H1 (cell line): Measurements from ENCODE around the gene PACS1. TPM values are rescaled to one million over a fixed set of nuclear protein-coding genes. Genes with fewer than 3 reads are reported as not detected.

ENCODE experiments used
- CTCF ChIA-PET: fragments of 300-600 bp; sonication (Branson Sonifier 250); formaldehyde crosslinking; loops from one replicate; lab custom pipeline; 2021; ENCODE audit not compliant: partially characterized antibody; lab: Charles Lee
- POLR2A ChIA-PET: fragments of 300-600 bp; sonication (Branson Sonifier 250); formaldehyde crosslinking; loops from one replicate; lab custom pipeline; 2021; ENCODE audit warnings: inconsistent platforms; ENCODE audit not compliant: partially characterized antibody; lab: Charles Lee
- DNase-seq, 2 experiments: peaks; one replicate each; pipeline versions ENCODE4 v3.0.0 to v3.0.0-alpha.2; 2010 to 2022; ENCODE audit warnings: low spot score in 2 of 2, low read depth in 1 of 2, mixed read lengths in 1 of 2
- FAIRE-seq: peaks from 2 replicates; lab custom pipeline; 2011; peaks lifted over from hg19 to GRCh38; lab: Jason Lieb, UNC
- H2AFZ ChIP-seq: 2 replicates; pipeline ENCODE4 v1.8.1; 2012; ENCODE audit warnings: low read length, inconsistent platforms
- H2AK5ac ChIP-seq: 2 replicates; pipeline ENCODE4 v1.6.1; 2013; ENCODE audit warnings: low read depth, low read length
- H2BK120ac ChIP-seq: replicated peaks from 2 replicates; pipeline ENCODE3; 2013; ENCODE audit warnings: low read depth, low read length, inconsistent platforms
- H2BK12ac ChIP-seq: 2 replicates; pipeline ENCODE4 v1.6.1; 2013; ENCODE audit warnings: low read depth, low read length
- H2BK15ac ChIP-seq: 2 replicates; pipeline ENCODE4 v1.6.1; 2013; ENCODE audit warnings: low read length
- H2BK20ac ChIP-seq: 2 replicates; pipeline ENCODE4 v1.6.1; 2013; ENCODE audit warnings: low read length
- H2BK5ac ChIP-seq: 2 replicates; pipeline ENCODE4 v1.6.1; 2013; ENCODE audit warnings: low read depth, low read length
- H3K14ac ChIP-seq: 2 replicates; pipeline ENCODE4 v1.6.1; 2013; ENCODE audit warnings: inconsistent platforms; ENCODE audit not compliant: insufficient read length
- H3K18ac ChIP-seq: 2 replicates; pipeline ENCODE4 v1.6.1; 2013; ENCODE audit warnings: low read length; ENCODE audit errors: extremely low read depth
- H3K23ac ChIP-seq: 2 replicates; pipeline ENCODE4 v1.6.1; 2013; ENCODE audit warnings: inconsistent platforms; ENCODE audit not compliant: insufficient read length
- H3K23me2 ChIP-seq: 2 replicates; pipeline ENCODE4 v1.6.1; 2013; ENCODE audit warnings: low read depth, low read length
- H3K27ac ChIP-seq: 2 replicates; pipeline ENCODE4 v1.6.1; 2011; ENCODE audit warnings: low read depth, low read length, inconsistent platforms
- H3K27me3 ChIP-seq, 4 experiments: replicated peaks in 1 of 4; 1 replicate in 1 of 4; 2 replicates in 3 of 4; pipeline versions ENCODE4 v1.6.1 to v1.8.1; 2011 to 2013; ENCODE audit warnings: low read length in 3 of 4, mild to moderate bottlenecking in 3 of 4, inconsistent platforms in 2 of 4, mixed read lengths in 2 of 4, moderate library complexity in 1 of 4; ENCODE audit not compliant: control insufficient read depth in 3 of 4, insufficient read depth in 3 of 4; ENCODE audit errors: extremely low read depth in 1 of 4
- H3K36me3 ChIP-seq, 4 experiments: 2 replicates each; pipeline versions ENCODE4 v1.6.1 to v1.8.1; 2011 to 2013; ENCODE audit warnings: mild to moderate bottlenecking in 4 of 4, low read length in 3 of 4, moderate library complexity in 2 of 4, control low read depth in 1 of 4, inconsistent platforms in 1 of 4; ENCODE audit not compliant: insufficient read depth in 4 of 4, control insufficient read depth in 2 of 4
- H3K4ac ChIP-seq: replicated peaks from 2 replicates; pipeline ENCODE3; 2013; ENCODE audit warnings: low read length, low read depth, mixed read lengths, inconsistent platforms; ENCODE audit not compliant: insufficient read length
- H3K4me1 ChIP-seq, 4 experiments: replicated peaks in 1 of 4; 1 replicate in 1 of 4; 2 replicates in 3 of 4; pipeline versions ENCODE4 v1.6.1 to v1.8.1; 2011 to 2013; ENCODE audit warnings: low read length in 3 of 4, inconsistent platforms in 2 of 4, mixed read lengths in 1 of 4; ENCODE audit not compliant: insufficient read depth in 4 of 4, control insufficient read depth in 3 of 4
- H3K4me2 ChIP-seq, 2 experiments: 2 replicates each; pipeline versions ENCODE4 v1.6.1 to v1.8.1; 2011 to 2013; ENCODE audit warnings: low read depth in 2 of 2, low read length in 2 of 2, control low read depth in 1 of 2, inconsistent platforms in 1 of 2, mild to moderate bottlenecking in 1 of 2; ENCODE audit not compliant: insufficient read depth in 1 of 2
- H3K4me3 ChIP-seq, 4 experiments: fragments of 200-600, 300-600 bp in 1 of 4; sonication (generic), shearing (Covaris generic), sonication (Bioruptor Twin) in 1 of 4; 2 replicates each; pipeline versions ENCODE4 v1.5.1 to v1.8.1; 2011 to 2016; ENCODE audit warnings: low read length in 4 of 4, low read depth in 3 of 4, control low read depth in 2 of 4, inconsistent platforms in 2 of 4, mild to moderate bottlenecking in 2 of 4, mixed read lengths in 1 of 4, moderate library complexity in 1 of 4; ENCODE audit not compliant: insufficient read depth in 2 of 4; ENCODE audit errors: extremely low read depth in 1 of 4
- H3K56ac ChIP-seq: replicated peaks from 2 replicates; pipeline ENCODE3; 2013; ENCODE audit warnings: low read depth, mild to moderate bottlenecking, mixed read lengths, low read length, inconsistent platforms; ENCODE audit not compliant: insufficient read length
- H3K79me1 ChIP-seq: 2 replicates; pipeline ENCODE4 v1.6.1; 2013; ENCODE audit warnings: low read depth, low read length, control low read depth
- H3K79me2 ChIP-seq, 2 experiments: 2 replicates each; pipeline versions ENCODE4 v1.6.1 to v1.8.1; 2012 to 2013; ENCODE audit warnings: low read length in 2 of 2, mild to moderate bottlenecking in 2 of 2, inconsistent platforms in 1 of 2; ENCODE audit not compliant: insufficient read depth in 2 of 2, control insufficient read depth in 1 of 2
- H3K9ac ChIP-seq, 4 experiments: replicated peaks in 1 of 4; 1 replicate in 1 of 4; 2 replicates in 3 of 4; pipeline versions ENCODE4 v1.6.1 to v1.8.1; 2011 to 2013; ENCODE audit warnings: low read depth in 3 of 4, low read length in 3 of 4, control low read depth in 2 of 4, mild to moderate bottlenecking in 2 of 4, moderate library complexity in 2 of 4, inconsistent platforms in 1 of 4; ENCODE audit errors: extremely low read depth in 1 of 4
- H3K9me3 ChIP-seq, 2 experiments: 2 replicates each; pipeline versions ENCODE4 v1.6.1 to v1.8.1; 2012 to 2013; ENCODE audit warnings: mild to moderate bottlenecking in 2 of 2, moderate library complexity in 2 of 2, control low read depth in 1 of 2, inconsistent platforms in 1 of 2, low read depth in 1 of 2, low read length in 1 of 2, mixed read lengths in 1 of 2; ENCODE audit not compliant: insufficient read depth in 2 of 2
- H4K20me1 ChIP-seq, 2 experiments: replicated peaks in 1 of 2; 2 replicates each; pipeline versions ENCODE3 to v1.8.1; 2011 to 2013; ENCODE audit warnings: inconsistent platforms in 2 of 2, low read length in 2 of 2, mild to moderate bottlenecking in 1 of 2; ENCODE audit not compliant: insufficient read depth in 2 of 2, control insufficient read depth in 1 of 2
- H4K5ac ChIP-seq: 2 replicates; pipeline ENCODE4 v1.6.1; 2013; ENCODE audit warnings: low read length, low read depth, mixed read lengths, inconsistent platforms; ENCODE audit not compliant: insufficient read length
- H4K8ac ChIP-seq: 2 replicates; pipeline ENCODE4 v1.8.0; 2013; ENCODE audit warnings: mild to moderate bottlenecking, moderate library complexity, low read length, inconsistent platforms; ENCODE audit not compliant: insufficient read depth; ENCODE audit errors: extremely low read depth
- H4K91ac ChIP-seq: replicated peaks from 2 replicates; pipeline ENCODE3; 2013; ENCODE audit warnings: low read length, mixed read lengths, inconsistent platforms; ENCODE audit not compliant: insufficient read length
- ASH2L ChIP-seq: fragments of 200-600, 300-600 bp; sonication (generic); IDR thresholded peaks from one replicate; pipeline ENCODE4 v1.7.1; 2017; ENCODE audit warnings: low read length
- E2F6 ChIP-seq: IDR thresholded peaks from 2 replicates; pipeline ENCODE4 v1.6.1; 2012; ENCODE audit warnings: inconsistent platforms
- EP300 ChIP-seq, 2 experiments: IDR thresholded peaks; 1 replicate in 1 of 2; 2 replicates in 1 of 2; pipeline ENCODE4 v1.6.1; 2011 to 2012; ENCODE audit warnings: low read depth in 2 of 2, low read length in 2 of 2, mild to moderate bottlenecking in 2 of 2, borderline replicate concordance in 1 of 2, inconsistent platforms in 1 of 2, moderate library complexity in 1 of 2
- GTF2F1 ChIP-seq: IDR thresholded peaks from 2 replicates; pipeline ENCODE4 v1.6.1; 2012; ENCODE audit warnings: low read depth, low read length, improper control_type of control experiment, borderline replicate concordance
- NRF1 ChIP-seq: IDR thresholded peaks from 2 replicates; pipeline ENCODE4 v1.6.1; 2011; ENCODE audit warnings: mild to moderate bottlenecking, low read depth, low read length, improper control_type of control experiment
- RAD21 ChIP-seq, 2 experiments: IDR thresholded peaks in 1 of 2; conservative IDR thresholded peaks in 1 of 2; 2 replicates each; pipeline ENCODE4 v1.6.1; 2011; ENCODE audit warnings: low read depth in 2 of 2, low read length in 2 of 2, improper control_type of control experiment in 1 of 2, inconsistent platforms in 1 of 2, mild to moderate bottlenecking in 1 of 2, moderate library complexity in 1 of 2
- SIN3A ChIP-seq, 2 experiments: IDR thresholded peaks in 1 of 2; conservative IDR thresholded peaks in 1 of 2; 2 replicates each; pipeline ENCODE4 v1.6.1; 2011 to 2012; ENCODE audit warnings: low read length in 2 of 2, improper control_type of control experiment in 1 of 2, low read depth in 1 of 2, mild to moderate bottlenecking in 1 of 2
- SP1 ChIP-seq: IDR thresholded peaks from 2 replicates; pipeline ENCODE4 v1.6.1; 2011; ENCODE audit warnings: low read depth, low read length
- SP2 ChIP-seq: IDR thresholded peaks from 2 replicates; pipeline ENCODE4 v1.6.1; 2012; ENCODE audit warnings: mild to moderate bottlenecking, low read length, inconsistent platforms
- SP4 ChIP-seq: IDR thresholded peaks from 2 replicates; pipeline ENCODE4 v1.6.1; 2012; ENCODE audit warnings: low read length, inconsistent platforms
- TEAD4 ChIP-seq: IDR thresholded peaks from 2 replicates; pipeline ENCODE4 v1.6.1; 2012; ENCODE audit warnings: low read depth, low read length, inconsistent platforms, mixed read lengths
- WGBS, 2 experiments: shearing (Covaris generic) in 1 of 2; methylation state at CpG; one replicate each; pipeline versions ENCODE4 v1.1.6 to v1.1.7; 2013 to 2015; ENCODE audit warnings: low lambda C conversion rate in 2 of 2, mixed read lengths in 2 of 2, inconsistent platforms in 1 of 2, low coverage in 1 of 2, missing lambda C conversion rate in 1 of 2; ENCODE audit not compliant: insufficient replicate concordance in 2 of 2, insufficient coverage in 1 of 2, insufficient read length in 1 of 2; ENCODE audit errors: extremely low coverage in 1 of 2, missing lambda C conversion rate in 1 of 2; 5-methylcytosine and 5-hydroxymethylcytosine counted together
- polyA plus RNA-seq, 7 experiments: library from polyadenylated mRNA; depleted of rRNA in 3 of 7; stranded (reverse) in 5 of 7; unstranded in 2 of 7; fragments of >200 nt in 5 of 7; fragments of 200-250 nt in 2 of 7; gene quantifications; 1 replicate in 5 of 7; 2 replicates in 1 of 7; 4 replicates in 1 of 7; pipeline versions ENCODE4 v1.2.1 to v1.2.3, GENCODE V29; 2011 to 2013; ENCODE audit warnings: missing spikeins in 2 of 7, mixed read lengths in 2 of 7
- total RNA-seq: library from RNA; stranded (reverse); fragmentation: NEBNext Ultra II Directional; extraction: Animal tissue kit (Norgen Biotek cat#: 25700); gene quantifications from 2 replicates; pipeline ENCODE4 v1.2.1, GENCODE V29; 2021

Gene PACS1
- total and polyA plus RNA-seq, 2 of the 8 experiments (the other 6 are each of a cell fraction or from before 2014, with no cell fraction given) = 11.5 to 36.0 TPM

- peak; percentile 68 to 94 for DNase-seq
- Histone ChIP-seq H3K23me2 (no peaks in the 10 kb centered on the region; the same call in 1 of the 2 replicates), H3K4me1 (peaks cover 5 to 13% (median 8%) of the 10 kb centered on the region in 4 experiments; a peak in 6 of 7 replicates), H3K79me1 (no peaks in the 10 kb centered on the region; the same call in 1 of the 2 replicates), H4K91ac (no peak overlapping the region), H3K14ac (no peak overlapping the region), H2BK20ac (no peak overlapping the region), H3K23ac (no peak overlapping the region), H3K9me3 (no peaks in the 10 kb centered on the region), H2BK120ac (no peak overlapping the region), H4K5ac (no peak overlapping the region), H3K36me3 (peaks cover 16 to 51% (median 41%) of the 10 kb centered on the region in 4 experiments), H2BK5ac (no peak overlapping the region), H3K4me3 (no peak overlapping the region), H3K27ac (peak overlapping the region; percentile 46; the same call in 1 of the 2 replicates), H3K9ac (no peak overlapping the region), H4K20me1 (peaks cover 2 to 17% of the 10 kb centered on the region in 2 experiments), H4K8ac (no peak overlapping the region; the same call in 1 of the 2 replicates), H2BK15ac (no peak overlapping the region), H2AFZ (no peak overlapping the region), H3K4ac (no peak overlapping the region), H2BK12ac (no peak overlapping the region), H3K56ac (no peak overlapping the region), H3K27me3 (no peaks in the 10 kb centered on the region), H3K79me2 (peaks cover 0 to 13% of the 10 kb centered on the region in 2 experiments; a peak in 2 of 4 replicates), H2AK5ac (no peak overlapping the region), H3K18ac (no peak overlapping the region), H3K4me2 (no peak overlapping the region)
- FAIRE-seq = no peak
- 63% methylated on average over 17 of the region's 17 CpGs; no CpG with 5 or more reads in 1 of the 2 experiments for WGBS, 2 experiments
- POLR2A ChIA-PET = interaction anchor here (0.9 to 9.7 kb wide), 9 partner anchors 13 to 243 kb away, joined by 3 to 150 read pairs (median 4); partner anchors contain the start of genes GAL3ST3, RAB1B and SF3B2
- CTCF ChIA-PET = interaction anchor here (0.6 to 8.8 kb wide), 36 partner anchors 9 to 519 kb away, joined by 3 to 144 read pairs (median 4); partner anchors contain the start of genes BANF1, CCDC85B, CST6 and EIF1AD
- TF ChIP-seq SP2 = no peak
- no peak for TF ChIP-seq EP300 (IDR thresholded peaks at IDR 0.05; ENCODE audit: borderline replicate concordance in 1 of 2, low read depth in 2 of 2, low read length in 2 of 2)
- TF ChIP-seq SIN3A (conservative IDR thresholded peaks at IDR 0.05 in 1 of 2, IDR thresholded peaks at IDR 0.05 in 1 of 2; ENCODE audit: low read depth in 1 of 2, low read length in 2 of 2) = no peak
- no peak for TF ChIP-seq SP4
- TF ChIP-seq NRF1 = no peak
- TF ChIP-seq RAD21 (IDR thresholded peaks at IDR 0.05 in 1 of 2, conservative IDR thresholded peaks at IDR 0.05 in 1 of 2; ENCODE audit: low read depth in 2 of 2, low read length in 2 of 2) = peak; percentile 72 to 79
- TF ChIP-seq E2F6 = peak; percentile 13; the same call in 1 of the 2 replicates
- no peak for TF ChIP-seq ASH2L
- 0 out of 2 replicates have a peak, but pooled peaks have one; percentile 8 for TF ChIP-seq SP1
- TF ChIP-seq GTF2F1 = no peak
- TF ChIP-seq TEAD4 = no peak
These were observed 1.8 kb upstream of the PACS1 start for GRCh38 chr11:66068154-66068821.
